Lower lobe of right lung (tissue), 2 donors: ENCODE data around the gene MRPL55. TPM values are rescaled to one million over a fixed set of nuclear protein-coding genes. Genes with fewer than 3 reads are reported as not detected.

Experiments used
- ATAC-seq, 2 donors: fragments of 200-7000 bp; cut with Tn5 transposase; one replicate each; pipeline ENCODE4 v1.9.1; 2020 to 2022; ENCODE audit warnings: mild to moderate bottlenecking in 2 of 2, moderate library complexity in 2 of 2
- DNase-seq: peaks from one replicate; pipeline ENCODE4 v3.0.0-alpha.2; 2020
- H3K27ac ChIP-seq: fragments of 200-600 bp; one replicate; pipeline ENCODE4 v1.8.0; 2022
- H3K27me3 ChIP-seq: fragments of 200-600 bp; one replicate; pipeline ENCODE4 v1.8.0; 2022; ENCODE audit warnings: low read depth
- H3K36me3 ChIP-seq: fragments of 200-600 bp; one replicate; pipeline ENCODE4 v1.8.0; 2022; ENCODE audit warnings: mild to moderate bottlenecking
- H3K4me1 ChIP-seq: fragments of 200-600 bp; one replicate; pipeline ENCODE4 v1.8.0; 2022
- H3K4me3 ChIP-seq: fragments of 200-600 bp; one replicate; pipeline ENCODE4 v1.8.0; 2022; ENCODE audit warnings: mild to moderate bottlenecking
- H3K9me3 ChIP-seq: fragments of 200-600 bp; one replicate; pipeline ENCODE4 v1.8.0; 2022
- intact Hi-C: fragments of 100-400 bp; cut with DNase I; formaldehyde crosslinking; loops from one replicate; pipeline ENCODE4 v1.11.0; 2022
- total RNA-seq: library from RNA; stranded (reverse); fragmentation: NEBNext Ultra II Directional; extraction: Animal tissue kit (Norgen Biotek cat#: 25700); gene quantifications from one replicate; pipeline ENCODE4 v1.2.1, GENCODE V29; 2021
- TF ChIP-seq, protein P1 (sequence below): fragments of 200-600 bp; IDR thresholded peaks from one replicate; pipeline ENCODE4 v1.8.0; 2022; ENCODE audit warnings: antibody characterized with exemption, mild to moderate bottlenecking
- donor health status: DM: no; HTN: yes; CAD: no; lungs with severe emphysema.

The MRPL55 gene
- total RNA-seq, 1 donor from 2014 or later: 43.6 TPM

DNA sequence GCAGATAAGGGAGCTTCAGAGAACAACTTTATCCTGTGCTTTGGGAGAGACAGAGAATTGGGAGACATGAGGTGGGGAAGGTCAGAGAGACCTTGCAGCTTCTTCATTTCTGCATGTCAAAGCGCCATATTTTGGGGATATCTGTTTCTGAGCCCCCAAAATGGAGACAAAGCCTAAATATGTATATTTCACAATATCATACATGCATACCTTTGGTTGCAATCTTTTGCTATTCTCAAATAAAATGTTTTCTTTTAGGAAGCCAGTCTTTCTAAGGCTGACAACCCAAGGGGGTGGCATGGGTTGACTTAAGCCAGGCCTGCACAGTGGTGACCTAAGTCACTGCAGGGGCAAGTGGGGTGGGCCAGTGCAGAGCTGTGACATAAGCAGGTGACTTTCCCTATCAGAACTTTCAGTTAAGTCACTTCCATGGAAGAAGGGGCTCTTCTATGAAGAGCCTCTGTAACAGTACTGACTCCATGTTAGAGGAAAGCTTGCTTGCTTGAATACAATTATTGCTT, 13.9 kb upstream of the MRPL55 start:
- Histone ChIP-seq H3K36me3 (no peaks in the 10 kb centered on the region), H3K4me3 (no peak overlapping the region), H3K9me3 (no peaks in the 10 kb centered on the region), H3K27me3 (no peaks in the 10 kb centered on the region), H3K27ac (no peak overlapping the region), H3K4me1 (no peaks in the 10 kb centered on the region)
- TF ChIP-seq, protein P1, sequence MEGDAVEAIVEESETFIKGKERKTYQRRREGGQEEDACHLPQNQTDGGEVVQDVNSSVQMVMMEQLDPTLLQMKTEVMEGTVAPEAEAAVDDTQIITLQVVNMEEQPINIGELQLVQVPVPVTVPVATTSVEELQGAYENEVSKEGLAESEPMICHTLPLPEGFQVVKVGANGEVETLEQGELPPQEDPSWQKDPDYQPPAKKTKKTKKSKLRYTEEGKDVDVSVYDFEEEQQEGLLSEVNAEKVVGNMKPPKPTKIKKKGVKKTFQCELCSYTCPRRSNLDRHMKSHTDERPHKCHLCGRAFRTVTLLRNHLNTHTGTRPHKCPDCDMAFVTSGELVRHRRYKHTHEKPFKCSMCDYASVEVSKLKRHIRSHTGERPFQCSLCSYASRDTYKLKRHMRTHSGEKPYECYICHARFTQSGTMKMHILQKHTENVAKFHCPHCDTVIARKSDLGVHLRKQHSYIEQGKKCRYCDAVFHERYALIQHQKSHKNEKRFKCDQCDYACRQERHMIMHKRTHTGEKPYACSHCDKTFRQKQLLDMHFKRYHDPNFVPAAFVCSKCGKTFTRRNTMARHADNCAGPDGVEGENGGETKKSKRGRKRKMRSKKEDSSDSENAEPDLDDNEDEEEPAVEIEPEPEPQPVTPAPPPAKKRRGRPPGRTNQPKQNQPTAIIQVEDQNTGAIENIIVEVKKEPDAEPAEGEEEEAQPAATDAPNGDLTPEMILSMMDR: no peak
- intact Hi-C loops: no loop called here
- DNase-seq (no peak), ATAC-seq (no peak)

GRCh38 chr1:228120857-228121489, 11.9 kb upstream of the MRPL55 start:
- no peak for ATAC-seq
- TF ChIP-seq, protein P1: no peak
- Histone ChIP-seq H3K4me1 (no peaks in the 10 kb centered on the region), H3K4me3 (no peak overlapping the region), H3K9me3 (no peaks in the 10 kb centered on the region), H3K27ac (no peak overlapping the region), H3K36me3 (no peaks in the 10 kb centered on the region), H3K27me3 (no peaks in the 10 kb centered on the region)
- intact Hi-C loops: no loop called here
- no peak for DNase-seq

DNA sequence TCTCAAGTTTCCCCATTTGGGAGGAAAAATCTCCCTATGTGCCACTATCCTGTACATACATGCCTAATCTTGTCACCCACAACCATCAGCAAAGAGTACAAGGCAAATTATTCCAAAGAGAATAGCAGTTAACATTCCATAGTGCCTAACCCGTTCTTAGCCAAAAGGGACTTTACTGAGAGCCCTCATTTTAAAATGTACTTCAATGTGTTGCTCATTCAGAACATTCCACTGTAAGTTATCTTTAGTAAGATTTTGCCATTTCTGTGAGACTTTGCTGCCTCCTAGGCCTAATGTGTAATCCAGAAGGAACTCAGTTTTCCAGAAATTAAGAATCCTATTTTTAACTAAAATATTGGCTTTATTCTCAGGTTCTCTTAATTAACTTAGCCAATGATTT, 11.3 kb upstream of the MRPL55 start:
- DNase-seq (no peak), ATAC-seq (no peak)
- TF ChIP-seq, protein P1: no peak
- Histone ChIP-seq H3K4me3 (no peak overlapping the region), H3K9me3 (no peaks in the 10 kb centered on the region), H3K4me1 (no peaks in the 10 kb centered on the region), H3K27ac (no peak overlapping the region), H3K27me3 (no peaks in the 10 kb centered on the region), H3K36me3 (no peaks in the 10 kb centered on the region)
- intact Hi-C loops: no loop called here

DNA sequence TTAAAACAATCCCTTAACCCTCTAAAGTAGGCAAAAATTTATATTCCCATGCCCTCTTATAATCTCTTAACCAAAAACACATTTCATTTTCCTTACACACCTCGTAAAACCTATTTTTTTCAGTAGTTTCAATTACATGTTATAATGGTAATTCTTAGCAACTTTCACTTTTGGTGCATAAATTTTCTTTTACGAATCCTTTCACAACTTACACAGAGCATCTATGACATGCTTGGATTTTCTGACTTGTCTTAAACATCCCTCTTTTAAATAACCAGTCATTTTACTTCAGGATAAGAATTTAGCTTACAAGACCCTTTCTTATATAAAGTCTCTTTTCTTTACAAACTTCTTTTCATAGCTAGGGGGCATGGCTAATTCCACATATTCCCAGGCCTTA, 8.9 kb upstream of the MRPL55 start:
- TF ChIP-seq, protein P1: no peak
- no peaks in the 10 kb centered on the region for H3K27me3 ChIP-seq
- no peaks in the 10 kb centered on the region for H3K9me3 ChIP-seq
- ATAC-seq (no peak), DNase-seq (no peak)
- H3K4me1 ChIP-seq: no peaks in the 10 kb centered on the region
- no peak overlapping the region for H3K27ac ChIP-seq
- no peaks in the 10 kb centered on the region for H3K36me3 ChIP-seq
- no peak overlapping the region for H3K4me3 ChIP-seq
- intact Hi-C loops: no loop called here

GRCh38 chr1:228117335-228117734, 8.2 kb upstream of the MRPL55 start:
- Histone ChIP-seq H3K4me1 (no peaks in the 10 kb centered on the region), H3K4me3 (no peak overlapping the region), H3K36me3 (no peaks in the 10 kb centered on the region), H3K27ac (no peak overlapping the region), H3K27me3 (no peaks in the 10 kb centered on the region), H3K9me3 (no peaks in the 10 kb centered on the region)
- ATAC-seq: no peak
- intact Hi-C loops: no loop called here
- TF ChIP-seq, protein P1: no peak
- DNase-seq: no peak
